ENCODE measurements around the gene GPR84. TPM values are rescaled to one million over a fixed set of nuclear protein-coding genes. Genes with fewer than 3 reads are reported as not detected.

GPR84 gene
- total and polyA plus RNA-seq, 5 donors: 0.20 to 0.71 (median 0.40) TPM

DNA sequence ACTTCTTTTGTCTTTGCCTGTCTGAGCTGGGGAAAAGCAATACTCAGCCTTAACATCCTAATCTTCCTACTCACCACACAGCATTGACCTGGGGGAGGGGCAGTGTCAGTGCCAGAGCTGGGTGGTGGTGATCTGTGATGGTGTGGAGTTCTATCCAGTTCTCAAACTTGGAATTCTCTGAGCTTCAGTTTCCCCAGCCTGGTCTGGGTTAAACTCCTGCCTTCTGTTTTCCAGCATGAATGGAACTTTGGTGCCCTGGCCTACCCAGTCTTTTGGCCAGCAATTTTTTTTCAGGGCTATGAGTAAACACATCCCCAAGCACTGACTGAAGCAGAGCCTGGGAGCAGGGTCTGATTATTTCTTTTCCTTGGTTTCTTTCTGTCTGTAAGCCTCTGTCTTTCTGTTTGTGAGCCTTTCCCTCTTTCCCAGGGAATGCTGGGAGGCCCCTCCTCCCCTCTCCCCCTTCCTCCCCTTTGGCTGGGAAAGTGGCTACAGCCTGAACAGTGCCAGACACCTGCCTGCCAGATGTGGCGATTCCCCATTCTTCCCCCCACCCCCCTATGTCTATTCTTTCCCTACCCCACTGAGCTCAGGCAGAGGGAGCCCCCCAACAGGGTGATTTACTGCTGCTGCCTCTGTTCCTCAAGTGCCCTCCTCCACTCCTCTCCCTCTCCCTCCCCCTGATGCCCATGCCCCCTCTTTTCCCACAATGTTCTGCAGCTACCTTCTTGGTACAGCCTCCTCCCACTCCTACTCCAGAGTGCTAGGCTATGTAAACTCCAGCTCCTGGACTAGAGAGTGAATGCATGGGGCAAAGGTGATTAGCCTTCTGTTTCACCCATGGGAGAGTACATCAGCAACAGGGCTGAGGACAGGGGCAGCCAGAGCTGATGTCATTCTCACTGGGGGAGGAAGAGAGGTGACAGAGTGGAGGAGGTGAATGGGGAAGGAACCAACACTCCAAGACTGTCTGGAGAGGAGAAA, 11.1 kb downstream of the GPR84 start:
- H3K27me3 ChIP-seq (ENCODE audit: control insufficient read depth, insufficient read depth): no peaks in the 10 kb centered on the region
- peaks cover 6% of the 10 kb centered on the region for H3K4me1 ChIP-seq (ENCODE audit: control insufficient read depth, insufficient read depth, low read length)
- H3K27ac ChIP-seq (ENCODE audit: low read length): peak overlapping the region; percentile 60
- ATAC-seq: peak in 1 of 2 donors; percentile 38
- intact Hi-C loops (cut with DNase I): no loop called here
- DNase-seq: no peak
- H3K4me3 ChIP-seq (ENCODE audit: low read length): no peak overlapping the region
- 24% methylated on average over 1 of the region's 1 CpG for WGBS
- no peaks in the 10 kb centered on the region for H3K9me3 ChIP-seq (ENCODE audit: control insufficient read depth, low read length)

DNA sequence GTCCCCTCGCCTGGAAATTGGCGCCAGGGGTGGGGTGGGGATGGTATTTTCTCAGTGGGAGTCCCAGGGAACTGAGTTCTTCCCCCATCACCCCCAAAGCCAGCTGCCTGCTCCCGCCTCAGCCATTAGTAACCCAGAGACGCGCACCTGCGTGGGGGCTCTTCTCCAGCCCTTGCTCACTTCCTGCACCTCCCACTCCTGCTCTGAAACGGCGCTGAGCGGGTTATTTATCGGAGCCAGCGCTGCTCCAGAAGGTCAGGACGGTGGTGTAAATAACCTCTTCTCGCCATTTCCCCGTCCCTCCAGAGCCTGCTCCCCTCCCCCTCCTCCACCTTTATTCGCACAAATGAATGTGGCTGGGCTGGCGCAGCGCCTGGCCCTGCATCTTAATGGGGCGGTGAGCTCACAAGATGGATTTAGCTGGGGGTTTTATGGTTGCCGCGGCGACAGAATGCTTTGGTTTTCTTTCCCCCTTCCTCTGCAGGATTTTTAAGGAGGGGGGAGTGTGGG, 12.2 kb downstream of the GPR84 start:
- peak; percentile 41 to 49 for ATAC-seq
- intact Hi-C loops (cut with DNase I): no loop called here
- peaks cover 5% of the 10 kb centered on the region for H3K4me1 ChIP-seq (ENCODE audit: control insufficient read depth, insufficient read depth, low read length)
- H3K27me3 ChIP-seq (ENCODE audit: control insufficient read depth, insufficient read depth): no peaks in the 10 kb centered on the region
- no peaks in the 10 kb centered on the region for H3K9me3 ChIP-seq (ENCODE audit: control insufficient read depth, low read length)
- WGBS: 20% methylated on average over 21 of the region's 21 CpGs
- peak overlapping the region; percentile 33 for H3K27ac ChIP-seq (ENCODE audit: low read length)
- H3K4me3 ChIP-seq (ENCODE audit: low read length): no peak overlapping the region
- DNase-seq: peak in 2 of 3 donors; percentile 75 to 77

DNA sequence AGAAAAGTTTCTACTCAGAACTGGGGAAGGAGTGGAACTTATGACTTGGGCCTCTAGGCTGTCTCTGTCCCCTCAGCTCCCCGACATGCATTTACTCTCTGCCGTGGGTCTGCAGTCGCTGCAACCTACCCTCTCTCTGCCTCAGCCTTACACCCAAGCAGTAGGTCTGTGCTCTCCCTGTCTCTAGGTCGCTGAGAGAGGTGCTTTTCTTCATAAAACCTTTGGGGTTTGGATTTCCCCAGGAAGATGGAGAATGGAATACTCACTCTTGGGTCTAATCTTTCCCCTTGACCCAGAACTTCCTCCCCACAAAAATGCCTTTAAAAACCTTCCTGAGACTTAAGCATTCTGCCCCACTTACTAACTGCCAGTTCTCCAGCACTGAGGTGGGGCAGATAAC, 12.9 kb downstream of the GPR84 start:
- Histone ChIP-seq H3K9me3 (ENCODE audit: control insufficient read depth, low read length) (no peaks in the 10 kb centered on the region), H3K27ac (ENCODE audit: low read length) (peak overlapping the region; percentile 12), H3K4me1 (ENCODE audit: control insufficient read depth, insufficient read depth, low read length) (peaks cover 5% of the 10 kb centered on the region), H3K27me3 (ENCODE audit: control insufficient read depth, insufficient read depth) (no peaks in the 10 kb centered on the region), H3K4me3 (ENCODE audit: low read length) (no peak overlapping the region)
- 62% methylated on average over 4 of the region's 4 CpGs for WGBS
- DNase-seq (no peak), ATAC-seq (no peak)
- intact Hi-C loops (cut with DNase I): no loop called here

DNA sequence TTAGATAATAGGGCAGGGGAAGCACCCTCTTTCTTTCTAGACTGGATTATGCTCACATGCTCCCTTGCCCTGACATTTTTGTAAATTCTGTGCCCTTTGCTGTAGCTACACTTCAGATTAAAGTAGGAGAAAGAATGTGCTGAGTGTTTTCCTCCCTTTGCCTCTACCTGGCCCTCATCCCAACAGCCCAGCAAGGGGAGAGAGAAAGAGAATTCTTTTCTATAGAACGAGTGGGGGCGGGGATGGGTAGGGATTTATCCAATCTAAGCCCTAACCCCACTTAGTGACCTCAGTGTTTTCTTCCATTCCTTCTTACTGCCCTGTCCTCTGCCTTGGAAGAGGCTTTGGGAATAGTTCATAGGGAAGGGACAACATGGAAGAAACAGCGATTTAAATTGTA, 13.5 kb downstream of the GPR84 start:
- intact Hi-C loops (cut with DNase I): no loop called here
- H3K27ac ChIP-seq (ENCODE audit: low read length): no peak overlapping the region
- ATAC-seq (no peak), DNase-seq (no peak)
- H3K4me3 ChIP-seq (ENCODE audit: low read length): no peak overlapping the region
- peaks cover 5% of the 10 kb centered on the region for H3K4me1 ChIP-seq (ENCODE audit: control insufficient read depth, insufficient read depth, low read length)
- H3K9me3 ChIP-seq (ENCODE audit: control insufficient read depth, low read length): no peaks in the 10 kb centered on the region
- 65% methylated on average over 3 of the region's 3 CpGs for WGBS
- H3K27me3 ChIP-seq (ENCODE audit: control insufficient read depth, insufficient read depth): no peaks in the 10 kb centered on the region

DNA sequence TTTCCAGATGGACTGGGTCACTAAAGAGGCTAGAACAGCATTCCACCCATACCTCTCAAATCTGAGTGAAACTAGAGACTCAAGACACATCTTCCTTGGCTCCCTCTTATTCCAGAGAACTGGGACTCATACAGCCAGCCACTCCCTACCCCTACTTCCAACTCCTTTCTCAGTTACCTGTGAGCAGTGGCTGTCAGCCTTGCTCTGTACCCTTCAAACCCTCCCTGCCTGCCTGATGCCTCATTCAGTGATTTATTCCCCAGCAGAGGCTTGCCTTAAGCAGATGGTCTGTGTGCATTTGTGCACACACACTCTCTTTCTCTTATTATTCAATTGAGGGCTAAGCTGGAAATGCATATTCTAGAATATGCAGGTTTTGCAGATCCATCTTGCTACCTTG, 14.6 kb downstream of the GPR84 start:
- Histone ChIP-seq H3K9me3 (ENCODE audit: control insufficient read depth, low read length) (no peaks in the 10 kb centered on the region), H3K27ac (ENCODE audit: low read length) (no peak overlapping the region), H3K27me3 (ENCODE audit: control insufficient read depth, insufficient read depth) (no peaks in the 10 kb centered on the region), H3K4me3 (ENCODE audit: low read length) (no peak overlapping the region), H3K4me1 (ENCODE audit: control insufficient read depth, insufficient read depth, low read length) (peaks cover 5% of the 10 kb centered on the region)
- intact Hi-C loops (cut with DNase I): no loop called here
- DNase-seq (no peak), ATAC-seq (no peak)

- no peak for DNase-seq
- intact Hi-C loops (cut with DNase I): no loop called here
- 81% methylated on average over 4 of the region's 4 CpGs for WGBS
Measured at GRCh38 chr12:54349036-54349435, 15.2 kb downstream of the GPR84 start.

DNA sequence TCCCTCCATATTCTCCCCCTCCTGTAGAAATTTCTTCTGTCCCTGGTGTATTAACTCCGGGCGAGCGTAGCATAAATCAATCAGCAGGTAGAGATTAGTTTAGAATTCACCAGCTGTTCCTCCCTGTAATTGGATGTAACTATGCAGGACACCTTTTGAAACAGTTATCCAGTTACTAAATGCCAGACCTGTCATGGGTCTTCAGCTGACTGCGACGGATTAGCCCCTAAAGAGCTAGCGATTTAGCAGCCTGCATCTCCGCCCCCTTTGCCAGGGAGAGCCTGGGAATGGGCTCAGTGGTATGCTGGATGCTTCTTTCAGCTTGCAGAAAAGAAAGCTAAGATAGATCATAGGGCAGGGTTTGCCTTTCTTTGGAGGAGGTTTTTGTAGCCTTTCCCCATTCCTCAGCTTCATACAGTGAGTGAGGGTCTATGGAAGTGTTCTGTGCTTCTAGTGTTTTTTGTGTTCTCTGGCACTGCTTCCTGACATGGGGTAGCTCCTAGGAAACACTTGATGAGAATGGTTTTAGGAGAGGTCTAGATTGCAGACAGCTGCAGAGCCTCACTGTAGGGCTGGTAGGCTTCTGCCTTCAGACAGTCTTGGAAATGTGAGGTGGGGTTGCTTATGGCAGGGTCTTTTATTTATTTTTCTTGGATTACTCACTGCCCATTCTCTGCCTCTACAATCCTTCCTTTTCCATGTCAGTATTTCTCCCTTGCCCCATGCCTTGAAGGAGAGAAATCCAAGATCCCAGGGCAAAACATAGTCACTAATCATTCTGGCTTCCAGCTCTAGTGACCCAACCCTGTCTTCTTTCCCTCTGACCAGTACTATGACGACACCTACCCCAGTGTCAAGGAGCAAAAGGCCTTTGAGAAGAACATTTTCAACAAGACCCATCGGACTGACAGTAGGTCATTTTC, 22.6 kb downstream of the GPR84 start:
- intact Hi-C loops (cut with DNase I): no loop called here
- Histone ChIP-seq H3K4me3 (ENCODE audit: low read length) (no peak overlapping the region), H3K4me1 (ENCODE audit: control insufficient read depth, insufficient read depth, low read length) (peaks cover 8% of the 10 kb centered on the region), H3K9me3 (ENCODE audit: control insufficient read depth, low read length) (no peaks in the 10 kb centered on the region), H3K27me3 (ENCODE audit: control insufficient read depth, insufficient read depth) (no peaks in the 10 kb centered on the region), H3K27ac (ENCODE audit: low read length) (no peak overlapping the region)
- DNase-seq (no peak), ATAC-seq (no peak)
- 80% methylated on average over 9 of the region's 9 CpGs for WGBS

More at GRCh38 chr12:54349036-54349435, 15.2 kb downstream of the GPR84 start:
- Histone ChIP-seq H3K9me3 (ENCODE audit: control insufficient read depth, low read length) (no peaks in the 10 kb centered on the region), H3K27me3 (ENCODE audit: control insufficient read depth, insufficient read depth) (no peaks in the 10 kb centered on the region), H3K4me1 (ENCODE audit: control insufficient read depth, insufficient read depth, low read length) (peaks cover 5% of the 10 kb centered on the region), H3K4me3 (ENCODE audit: low read length) (no peak overlapping the region), H3K27ac (ENCODE audit: low read length) (no peak overlapping the region)
- ATAC-seq: no peak

DNA sequence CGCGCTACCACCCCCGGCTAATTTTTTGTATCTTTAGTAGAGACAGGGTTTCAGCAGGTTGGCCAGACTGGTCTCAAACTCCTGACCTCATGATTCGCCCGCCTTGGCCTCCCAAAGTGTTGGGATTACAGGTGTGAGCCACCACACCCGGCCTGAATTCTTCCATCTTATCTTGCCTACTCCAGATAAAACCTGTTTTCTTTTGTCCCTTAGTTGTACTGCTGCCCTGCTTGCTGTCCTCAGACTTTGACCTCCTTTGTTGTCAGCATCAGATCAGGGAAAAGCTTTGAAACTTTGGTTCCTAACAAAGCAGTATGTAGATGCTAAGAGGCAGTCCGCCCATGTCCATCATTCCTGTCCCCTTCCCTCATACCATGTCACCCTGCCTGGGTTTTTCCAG, 23.4 kb downstream of the GPR84 start:
- H3K4me3 ChIP-seq (ENCODE audit: low read length): no peak overlapping the region
- 85% methylated on average over 7 of the region's 7 CpGs for WGBS
- DNase-seq: no peak

GRCh38 chr12:54338698-54339296, 25.5 kb downstream of the GPR84 start:
- no peak for DNase-seq
- 76% methylated on average over 4 of the region's 4 CpGs for WGBS
- no peak for ATAC-seq
- no peaks in the 10 kb centered on the region for H3K9me3 ChIP-seq (ENCODE audit: control insufficient read depth, low read length)
- no peak overlapping the region for H3K27ac ChIP-seq (ENCODE audit: low read length)
- peaks cover 8% of the 10 kb centered on the region for H3K4me1 ChIP-seq (ENCODE audit: control insufficient read depth, insufficient read depth, low read length)
- intact Hi-C loops (cut with DNase I): no loop called here
- no peaks in the 10 kb centered on the region for H3K27me3 ChIP-seq (ENCODE audit: control insufficient read depth, insufficient read depth)
- no peak overlapping the region for H3K4me3 ChIP-seq (ENCODE audit: low read length)

More for the DNA sequence above, 23.4 kb downstream of the GPR84 start:
- ATAC-seq: no peak
- H3K27me3 ChIP-seq (ENCODE audit: control insufficient read depth, insufficient read depth): no peaks in the 10 kb centered on the region
- intact Hi-C loops (cut with DNase I): no loop called here
- no peak overlapping the region for H3K27ac ChIP-seq (ENCODE audit: low read length)
- no peaks in the 10 kb centered on the region for H3K9me3 ChIP-seq (ENCODE audit: control insufficient read depth, low read length)
- peaks cover 8% of the 10 kb centered on the region for H3K4me1 ChIP-seq (ENCODE audit: control insufficient read depth, insufficient read depth, low read length)

DNA sequence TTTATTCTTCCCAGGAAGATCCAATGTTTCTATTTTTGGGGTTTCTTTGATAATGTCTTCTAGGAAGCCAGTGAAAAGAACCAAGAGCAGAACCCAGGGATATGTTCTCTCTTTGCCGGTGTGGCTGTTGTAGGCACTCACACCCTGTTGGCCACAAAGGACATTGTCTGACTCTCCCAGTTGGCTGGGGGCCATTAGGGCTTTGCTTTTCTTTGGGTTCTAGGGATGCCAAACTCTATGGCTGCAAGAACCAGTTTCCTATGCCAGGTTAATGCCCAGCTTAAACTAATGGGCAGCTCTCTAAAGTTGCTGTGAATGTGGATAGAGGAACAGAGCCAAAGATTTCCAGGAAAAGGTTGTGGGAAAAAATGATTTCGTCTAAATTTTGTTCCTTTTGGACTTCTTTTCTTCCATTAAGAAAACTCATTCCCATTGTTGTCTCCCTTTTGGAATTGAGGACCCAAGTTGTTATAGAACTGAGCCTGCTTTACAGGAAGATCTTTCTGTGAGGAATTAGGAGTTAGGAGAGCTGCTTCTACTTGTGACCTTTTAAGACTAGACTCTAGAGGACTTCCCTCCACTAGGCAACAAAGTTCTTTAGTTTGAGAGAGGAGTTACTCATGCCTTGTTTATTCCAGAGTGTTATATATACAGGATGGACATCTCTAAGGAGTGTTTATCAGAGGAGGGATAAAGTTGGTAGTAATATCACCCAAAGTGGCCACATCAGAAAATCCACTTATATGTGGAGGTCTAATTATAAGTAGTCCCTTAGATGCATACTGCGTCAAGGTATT, 26.2 kb downstream of the GPR84 start:
- intact Hi-C loops (cut with DNase I): no loop called here
- ATAC-seq (peak; percentile 62 to 64), DNase-seq (peak in 1 of 3 donors; percentile 66)
- Histone ChIP-seq H3K27ac (ENCODE audit: low read length) (peak overlapping the region; percentile 56), H3K4me3 (ENCODE audit: low read length) (no peak overlapping the region), H3K9me3 (ENCODE audit: control insufficient read depth, low read length) (no peaks in the 10 kb centered on the region), H3K4me1 (ENCODE audit: control insufficient read depth, insufficient read depth, low read length) (peaks cover 8% of the 10 kb centered on the region), H3K27me3 (ENCODE audit: control insufficient read depth, insufficient read depth) (no peaks in the 10 kb centered on the region)
- 44% methylated on average over 3 of the region's 3 CpGs for WGBS

Data from right cardiac atrium (tissue), 5 donors.